ENCODE data around the gene GPR15LG.

GPR15LG gene

GRCh38 chr10:84158550-84158949, 15.1 kb upstream of the GPR15LG start (continued):
- TF ChIP-seq ZNF19 (tag by site-specific recombination; IDR thresholded peaks at IDR 0.05; ENCODE audit: low read depth) (no peak), ZNF16 (tag by site-specific recombination; IDR thresholded peaks at IDR 0.05; ENCODE audit: low read depth) (no peak), ZFP69B (tag by site-specific recombination; IDR thresholded peaks at IDR 0.05) (no peak)

GRCh38 chr10:84159076-84159685, 14.4 kb upstream of the GPR15LG start:
- H3K27ac ChIP-seq (ENCODE audit: extremely low read depth, low read depth, low read length), result no peak overlapping the region
- ChIA-PET POLR2A (no interaction called here), CTCF (interaction anchor here (1.4 to 2.7 kb wide), 3 partner anchors 11 to 55 kb away, joined by 3 to 15 read pairs (median 3); no protein-coding TSS in a partner anchor)
- H3K4me1 ChIP-seq (ENCODE audit: control insufficient read depth, insufficient read depth, low read length), result no peaks in the 10 kb centered on the region
- peaks cover 9 to 12% of the 10 kb centered on the region in 2 experiments for H3K36me3 ChIP-seq (ENCODE audit: control insufficient read depth in 2 of 2, insufficient read depth in 1 of 2, low read length in 2 of 2)
- H3K9me3 ChIP-seq (ENCODE audit: control insufficient read depth, insufficient read depth, low read depth, low read length), result no peaks in the 10 kb centered on the region
- no peak for TF ChIP-seq ZNF280C (tag by site-specific recombination; IDR thresholded peaks at IDR 0.05)
- TF ChIP-seq ZNF529 (tag by site-specific recombination; IDR thresholded peaks at IDR 0.05; ENCODE audit: insufficient replicate concordance), result no peak
- TF ChIP-seq ZNF548 (tag by site-specific recombination; IDR thresholded peaks at IDR 0.05), result no peak
- no peak for TF ChIP-seq ZNF624 (tag by site-specific recombination; IDR thresholded peaks at IDR 0.05)
- no peak for TF ChIP-seq SP3 (tag by site-specific recombination; IDR thresholded peaks at IDR 0.05)
- no peak for TF ChIP-seq ZBTB26 (tag by site-specific recombination; optimal IDR thresholded peaks at IDR 0.05)
- TF ChIP-seq ZNF148 (tag by site-specific recombination; IDR thresholded peaks at IDR 0.05; ENCODE audit: borderline replicate concordance), result no peak
- no peak for TF ChIP-seq ZNF394 (tag by site-specific recombination; IDR thresholded peaks at IDR 0.05; ENCODE audit: borderline replicate concordance)
- TF ChIP-seq ZFP37 (tag by site-specific recombination; IDR thresholded peaks at IDR 0.05), result no peak
- H3K4me3 ChIP-seq (ENCODE audit: low read depth, low read length), result no peak overlapping the region

- no peaks in the 10 kb centered on the region for H3K9me3 ChIP-seq (ENCODE audit: control insufficient read depth, insufficient read depth, low read depth, low read length)
- no peaks in the 10 kb centered on the region for H3K36me3 ChIP-seq (ENCODE audit: control insufficient read depth in 2 of 2, insufficient read depth in 1 of 2, low read length in 2 of 2)
- no peak overlapping the region for H3K27ac ChIP-seq (ENCODE audit: extremely low read depth, low read depth, low read length)
- ChIA-PET POLR2A (no interaction called here), CTCF (interaction anchor here (0.8 to 2.7 kb wide), 4 partner anchors 13 to 54 kb away, joined by 3 to 15 read pairs (median 5); no protein-coding TSS in a partner anchor)
- H3K4me3 ChIP-seq (ENCODE audit: low read depth, low read length), result no peak overlapping the region
- no peaks in the 10 kb centered on the region for H3K4me1 ChIP-seq (ENCODE audit: control insufficient read depth, insufficient read depth, low read length)
- no peak for TF ChIP-seq ZNF239 (tag by site-specific recombination; IDR thresholded peaks at IDR 0.05)
- TF ChIP-seq ZNF621 (tag by site-specific recombination; IDR thresholded peaks at IDR 0.05), result no peak
- TF ChIP-seq ZXDB (tag by site-specific recombination; IDR thresholded peaks at IDR 0.05), result no peak
- no peak for TF ChIP-seq ZNF121 (tag by site-specific recombination; IDR thresholded peaks at IDR 0.05)
- no peak for TF ChIP-seq ZNF747 (tag by site-specific recombination; IDR thresholded peaks at IDR 0.05)
- 0 out of 2 replicates have a peak, but pooled peaks have one; percentile 11 for TF ChIP-seq CTCF (tag by site-specific recombination; IDR thresholded peaks at IDR 0.05)
Measured at GRCh38 chr10:84160663-84161362, 12.8 kb upstream of the GPR15LG start.

Data from HEK293 (cell line).